Tibial nerve (tissue), 4 donors: Measurements from ENCODE around the gene TMEM266. TPM values are rescaled to one million over a fixed set of nuclear protein-coding genes. Genes with fewer than 3 reads are reported as not detected.

ENCODE experiments used
- DNase-seq, 2 donors: peaks; one replicate each; pipeline ENCODE4 v3.0.0-alpha.2; 2019; ENCODE audit warnings: low spot score in 2 of 2
- H3K27ac ChIP-seq, 4 donors: fragments of 200-600 bp; sonication (generic) in 3 of 4; one replicate each; pipeline ENCODE4 v1.5.1; 2017 to 2019; ENCODE audit warnings: mild to moderate bottlenecking in 1 of 4
- H3K27me3 ChIP-seq, 2 donors: fragments of 200-600 bp; sonication (generic) in 1 of 2; one replicate each; pipeline versions ENCODE4 v1.5.1 to v1.6.0; 2017 to 2019
- H3K36me3 ChIP-seq, 3 donors: fragments of 200-600 bp; sonication (generic); one replicate each; pipeline ENCODE4 v1.5.1; 2018 to 2019
- H3K4me1 ChIP-seq, 4 donors: fragments of 200-600 bp; sonication (generic) in 3 of 4; one replicate each; pipeline ENCODE4 v1.5.1; 2017 to 2019
- H3K4me3 ChIP-seq, 4 donors: fragments of 200-600 bp; sonication (generic) in 3 of 4; one replicate each; pipeline ENCODE4 v1.5.1; 2017 to 2019; ENCODE audit warnings: mild to moderate bottlenecking in 1 of 4, moderate library complexity in 1 of 4
- H3K9me3 ChIP-seq, 4 donors: fragments of 200-600 bp; sonication (generic) in 3 of 4; one replicate each; pipeline ENCODE4 v1.5.1; 2017 to 2019
- CTCF ChIP-seq, 5 experiments: fragments of 200-600 bp in 3 of 5; fragments of 450-650 bp in 2 of 5; sonication (generic) in 3 of 5; IDR thresholded peaks; one replicate each; pipeline ENCODE4 v1.5.1; 2016 to 2019; ENCODE audit warnings: antibody characterized with exemption in 5 of 5, mild to moderate bottlenecking in 3 of 5, moderate library complexity in 2 of 5
- EP300 ChIP-seq, 2 donors: sonication (generic); formaldehyde crosslinking; IDR thresholded peaks; one replicate each; pipeline ENCODE4 v1.6.1; 2017; ENCODE audit warnings: antibody characterized with exemption in 2 of 2, mild to moderate bottlenecking in 1 of 2
- POLR2A ChIP-seq, 2 donors: fragments of 450-650 bp; IDR thresholded peaks; one replicate each; pipeline ENCODE4 v1.6.1; 2017; ENCODE audit warnings: antibody characterized with exemption in 2 of 2, mild to moderate bottlenecking in 2 of 2, moderate library complexity in 2 of 2
- WGBS, 2 donors: methylation state at CpG; one replicate each; pipeline ENCODE4 v1.1.5; 2018; 5-methylcytosine and 5-hydroxymethylcytosine counted together
- total RNA-seq, 4 donors: library from RNA; depleted of rRNA; stranded (reverse); fragments of >200 nt; gene quantifications; one replicate each; pipeline ENCODE4 v1.1.0, GENCODE V29; 2016

Gene TMEM266
- total RNA-seq, 4 donors from 2014 or later, result 0.30 to 0.42 TPM; not detected in 2

- Histone ChIP-seq H3K27ac (no peak overlapping the region), H3K4me3 (no peak overlapping the region), H3K4me1 (peaks cover 0 to 25% (median 6%) of the 10 kb centered on the region in 4 donors), H3K27me3 (peaks cover 0 to 5% of the 10 kb centered on the region in 2 donors), H3K9me3 (no peaks in the 10 kb centered on the region), H3K36me3 (no peaks in the 10 kb centered on the region)
- no peak for TF ChIP-seq EP300 (IDR thresholded peaks at IDR 0.05)
- no peak for TF ChIP-seq POLR2A (IDR thresholded peaks at IDR 0.05)
- TF ChIP-seq CTCF (IDR thresholded peaks at IDR 0.05), result no peak
- WGBS, 2 donors, result 63 to 68% methylated on average over 5 of the region's 5 CpGs
- DNase-seq, result no peak
Measured at GRCh38 chr15:76158815-76159214, 99.0 kb downstream of the TMEM266 start.

DNA sequence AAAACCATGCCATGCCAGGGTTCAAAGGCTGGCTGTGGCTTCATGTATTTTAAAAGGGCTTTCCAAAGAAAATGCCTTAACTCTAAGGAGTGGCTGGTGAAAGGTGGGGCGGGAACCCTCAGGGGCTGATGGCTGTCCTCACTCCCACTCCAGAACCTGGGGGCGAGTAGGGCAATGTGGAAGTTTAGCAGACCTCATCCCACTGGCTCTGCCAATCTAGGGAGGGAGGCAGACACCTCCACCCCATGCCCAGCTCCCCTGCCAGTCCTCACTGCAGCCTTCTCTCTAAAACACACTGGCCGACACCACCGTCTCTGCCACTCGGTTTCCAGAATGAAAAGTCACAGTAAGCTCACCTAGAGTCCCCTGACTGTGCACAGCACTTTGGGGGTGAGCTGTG, 99.5 kb downstream of the TMEM266 start:
- H3K4me1 ChIP-seq, result peaks cover 0 to 25% (median 6%) of the 10 kb centered on the region in 4 donors
- no peak overlapping the region for H3K4me3 ChIP-seq
- TF ChIP-seq CTCF (IDR thresholded peaks at IDR 0.05) (no peak), POLR2A (IDR thresholded peaks at IDR 0.05) (no peak), EP300 (IDR thresholded peaks at IDR 0.05) (no peak)
- WGBS, 2 donors, result 86% methylated on average over 5 of the region's 5 CpGs
- H3K27me3 ChIP-seq, result peaks cover 0 to 5% of the 10 kb centered on the region in 2 donors
- no peak for DNase-seq
- no peaks in the 10 kb centered on the region for H3K9me3 ChIP-seq
- H3K27ac ChIP-seq, result no peak overlapping the region
- no peaks in the 10 kb centered on the region for H3K36me3 ChIP-seq

DNA sequence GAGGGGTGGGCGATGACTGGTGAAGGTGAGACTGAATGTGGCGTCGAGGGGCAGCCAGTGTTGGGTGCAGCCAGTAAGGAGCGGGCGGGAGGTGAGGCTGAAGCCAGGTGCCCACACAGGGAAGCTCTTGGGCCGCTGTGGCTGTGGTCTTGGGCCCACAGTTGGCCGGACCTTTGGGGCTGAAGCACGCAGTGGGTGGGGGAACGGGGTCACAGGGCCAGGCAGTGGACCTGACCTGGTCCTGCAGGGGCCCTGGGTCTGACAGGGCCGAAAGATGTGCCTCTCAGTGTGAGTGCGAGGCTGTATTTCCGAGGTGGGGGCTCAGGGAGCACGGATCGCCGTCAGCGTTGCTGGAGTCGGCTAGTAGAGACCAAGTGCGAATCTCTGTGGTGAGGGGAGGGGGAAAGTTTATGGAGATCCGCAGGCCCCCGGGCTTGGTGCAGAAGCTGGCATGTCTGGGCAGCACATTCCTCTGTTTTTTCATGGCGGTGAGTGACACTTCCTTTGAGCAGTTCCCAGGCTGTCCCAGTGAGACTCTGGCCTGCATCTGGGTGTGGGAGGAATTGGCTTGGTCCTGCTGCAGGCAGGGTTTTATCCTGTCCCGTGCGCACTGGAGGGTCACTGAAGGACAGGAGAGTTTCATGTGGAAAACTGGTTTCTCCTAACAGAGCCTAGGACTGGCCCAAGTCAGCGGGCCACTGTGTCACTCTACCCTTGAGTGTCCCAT, 100.8 kb downstream of the TMEM266 start:
- Histone ChIP-seq H3K4me1 (peaks cover 0 to 25% (median 6%) of the 10 kb centered on the region in 4 donors), H3K9me3 (no peaks in the 10 kb centered on the region), H3K27me3 (peaks cover 0 to 5% of the 10 kb centered on the region in 2 donors), H3K27ac (no peak overlapping the region), H3K36me3 (no peaks in the 10 kb centered on the region), H3K4me3 (no peak overlapping the region)
- TF ChIP-seq POLR2A (IDR thresholded peaks at IDR 0.05), result no peak
- no peak for TF ChIP-seq CTCF (IDR thresholded peaks at IDR 0.05)
- TF ChIP-seq EP300 (IDR thresholded peaks at IDR 0.05), result no peak
- DNase-seq, result no peak
- WGBS, 2 donors, result 77 to 78% methylated on average over 23 to 24 of the region's 24 CpGs

- H3K27ac ChIP-seq, result no peak overlapping the region
- H3K4me1 ChIP-seq, result peaks cover 0 to 25% (median 6%) of the 10 kb centered on the region in 4 donors
- no peak overlapping the region for H3K4me3 ChIP-seq
- H3K36me3 ChIP-seq, result no peaks in the 10 kb centered on the region
- no peaks in the 10 kb centered on the region for H3K9me3 ChIP-seq
- peaks cover 0 to 5% of the 10 kb centered on the region in 2 donors for H3K27me3 ChIP-seq
- TF ChIP-seq CTCF (IDR thresholded peaks at IDR 0.05), result no peak
- 51 to 66% methylated on average over 19 of the region's 20 CpGs for WGBS, 2 donors
- no peak for DNase-seq
Measured at GRCh38 chr15:76161153-76162035, 101.6 kb downstream of the TMEM266 start.

- Histone ChIP-seq H3K4me1 (peaks cover 0 to 25% (median 6%) of the 10 kb centered on the region in 4 donors), H3K27me3 (peaks cover 0 to 5% of the 10 kb centered on the region in 2 donors), H3K9me3 (no peaks in the 10 kb centered on the region), H3K27ac (no peak overlapping the region), H3K36me3 (no peaks in the 10 kb centered on the region), H3K4me3 (no peak overlapping the region)
- 58 to 61% methylated on average over 12 of the region's 12 CpGs for WGBS, 2 donors
- no peak for TF ChIP-seq POLR2A (IDR thresholded peaks at IDR 0.05)
- TF ChIP-seq CTCF (IDR thresholded peaks at IDR 0.05), result no peak
- no peak for TF ChIP-seq EP300 (IDR thresholded peaks at IDR 0.05)
- no peak for DNase-seq
Measured at GRCh38 chr15:76162036-76162398, 102.2 kb downstream of the TMEM266 start.
